Hepatocyte (in vitro differentiated cells): ENCODE measurements around the gene HSF5.

Experiments used
- CTCF ChIP-seq: fragments of 200-600 bp; sonication (generic); IDR thresholded peaks from 2 replicates; pipeline ENCODE4 v1.5.1; 2016; ENCODE audit warnings: antibody characterized with exemption, mild to moderate bottlenecking; ENCODE audit not compliant: poor library complexity
- EZH2phosphoT487 ChIP-seq: fragments of 200-600 bp; sonication (generic); IDR thresholded peaks from one replicate; pipeline ENCODE4 v1.6.1; 2018; ENCODE audit warnings: antibody characterized with exemption, mild to moderate bottlenecking, low read depth, moderate library complexity; ENCODE audit not compliant: unreplicated experiment, severe bottlenecking

DNA sequence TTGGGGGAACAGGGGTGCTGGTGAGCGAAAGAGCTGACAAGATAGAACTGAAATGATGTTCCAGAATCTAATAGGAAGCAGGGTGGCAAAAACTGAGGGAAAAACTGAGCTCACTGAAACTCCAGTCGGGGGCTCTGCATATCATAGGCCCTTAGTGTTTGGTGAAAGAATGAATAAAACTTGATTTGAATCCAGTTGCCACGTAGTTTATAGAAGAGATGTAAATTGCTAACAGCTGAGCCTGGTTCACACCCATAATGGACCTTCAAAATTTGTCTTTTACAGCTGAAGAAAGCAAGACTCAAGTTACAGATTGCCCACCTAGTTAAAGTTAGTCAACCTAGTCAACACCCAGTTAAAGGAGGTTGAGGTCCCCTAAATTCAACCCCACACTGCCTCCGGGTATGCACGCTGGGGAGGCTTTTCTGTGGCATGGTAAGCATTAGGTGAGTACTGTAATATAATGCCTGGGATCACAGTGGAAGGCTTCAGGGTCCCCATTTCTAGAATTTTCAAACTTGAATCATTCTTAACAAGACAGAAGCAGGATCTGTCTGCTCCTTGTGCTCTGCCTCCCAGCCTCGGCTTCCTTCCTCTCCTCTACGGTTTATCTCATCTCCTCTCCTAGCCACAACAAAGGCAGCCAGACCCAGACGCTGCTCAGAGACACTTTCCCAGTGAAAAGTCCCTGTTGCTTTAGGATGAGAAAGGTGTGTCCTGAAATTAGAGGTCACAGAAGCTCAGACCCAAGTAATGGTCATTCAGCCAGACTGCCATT lies 109.3 kb downstream of the HSF5 start:
- TF ChIP-seq EZH2phosphoT487 (no peak), CTCF (no peak)
